Esophagus squamous epithelium (tissue), 4 donors: Measurements from ENCODE around the gene NXN.

Experiments
- POLR2A ChIP-seq, 4 donors: fragments of 450-650 bp; IDR thresholded peaks; one replicate each; pipeline ENCODE4 v1.6.1; 2017; ENCODE audit warnings: antibody characterized with exemption in 4 of 4, mild to moderate bottlenecking in 4 of 4, moderate library complexity in 3 of 4
- TF ChIP-seq, protein P1 (sequence below), 6 experiments: fragments of 450-650 bp in 4 of 6; fragments of 200-600 bp in 2 of 6; sonication (generic) in 2 of 6; IDR thresholded peaks; one replicate each; pipeline ENCODE4 v1.5.1; 2016 to 2019; ENCODE audit warnings: antibody characterized with exemption in 6 of 6, mild to moderate bottlenecking in 4 of 6, moderate library complexity in 4 of 6

DNA sequence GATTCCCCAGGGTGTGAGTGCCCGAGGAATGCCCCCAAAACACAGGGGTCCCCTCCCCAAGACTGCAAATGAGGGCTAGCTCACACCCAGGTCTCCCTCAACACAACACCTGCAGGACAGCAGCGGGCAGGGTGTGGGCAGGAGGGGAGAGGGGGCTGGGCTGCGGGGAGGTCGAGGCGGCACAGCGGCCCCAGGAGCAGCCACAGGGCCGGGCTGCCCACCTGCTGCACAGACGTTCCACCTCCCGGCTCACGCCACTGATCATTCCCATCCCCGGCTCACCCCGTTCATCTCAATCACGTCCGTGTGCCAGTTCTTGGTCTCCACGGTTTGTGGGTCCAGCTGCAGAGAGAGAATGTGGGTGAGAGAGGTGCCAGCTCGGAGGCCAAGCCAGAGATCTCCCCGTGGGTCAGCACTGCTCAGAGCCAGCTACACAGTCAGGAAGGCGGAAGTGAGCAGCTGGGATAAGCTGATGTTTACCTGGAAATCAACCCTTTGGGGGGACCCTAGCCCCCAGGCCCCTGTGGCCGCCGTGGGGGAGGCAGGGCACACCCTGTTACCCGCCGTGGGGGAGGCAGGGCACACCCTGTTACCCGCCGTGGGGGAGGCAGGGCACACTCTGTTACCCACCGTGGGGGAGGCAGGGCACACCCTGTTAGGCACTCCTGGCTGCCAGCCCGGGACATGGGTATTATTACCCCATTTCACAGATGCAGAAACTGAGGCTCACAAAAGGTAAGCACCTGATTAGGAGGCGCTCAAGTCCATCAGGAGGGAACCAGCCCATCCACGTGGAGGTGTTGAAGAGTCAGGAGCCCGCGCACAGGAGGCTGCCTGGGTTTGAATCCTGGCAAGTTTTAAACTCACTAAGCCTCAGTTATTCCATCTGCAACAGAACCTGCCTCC, 33.5 kb upstream of the NXN start:
- TF ChIP-seq POLR2A (IDR thresholded peaks at IDR 0.05) = no peak
- TF ChIP-seq, protein P1, sequence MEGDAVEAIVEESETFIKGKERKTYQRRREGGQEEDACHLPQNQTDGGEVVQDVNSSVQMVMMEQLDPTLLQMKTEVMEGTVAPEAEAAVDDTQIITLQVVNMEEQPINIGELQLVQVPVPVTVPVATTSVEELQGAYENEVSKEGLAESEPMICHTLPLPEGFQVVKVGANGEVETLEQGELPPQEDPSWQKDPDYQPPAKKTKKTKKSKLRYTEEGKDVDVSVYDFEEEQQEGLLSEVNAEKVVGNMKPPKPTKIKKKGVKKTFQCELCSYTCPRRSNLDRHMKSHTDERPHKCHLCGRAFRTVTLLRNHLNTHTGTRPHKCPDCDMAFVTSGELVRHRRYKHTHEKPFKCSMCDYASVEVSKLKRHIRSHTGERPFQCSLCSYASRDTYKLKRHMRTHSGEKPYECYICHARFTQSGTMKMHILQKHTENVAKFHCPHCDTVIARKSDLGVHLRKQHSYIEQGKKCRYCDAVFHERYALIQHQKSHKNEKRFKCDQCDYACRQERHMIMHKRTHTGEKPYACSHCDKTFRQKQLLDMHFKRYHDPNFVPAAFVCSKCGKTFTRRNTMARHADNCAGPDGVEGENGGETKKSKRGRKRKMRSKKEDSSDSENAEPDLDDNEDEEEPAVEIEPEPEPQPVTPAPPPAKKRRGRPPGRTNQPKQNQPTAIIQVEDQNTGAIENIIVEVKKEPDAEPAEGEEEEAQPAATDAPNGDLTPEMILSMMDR (IDR thresholded peaks at IDR 0.05) = no peak
